Thyroid gland (tissue), 4 donors: ENCODE results near the gene SHROOM3.

Source experiments
- CTCF ChIP-seq, 6 experiments: fragments of 200-600 bp in 3 of 6; fragments of 450-650 bp in 3 of 6; sonication (generic) in 3 of 6; IDR thresholded peaks; one replicate each; pipeline ENCODE4 v1.5.1; 2016 to 2019; ENCODE audit warnings: antibody characterized with exemption in 6 of 6, mild to moderate bottlenecking in 2 of 6, inconsistent platforms in 1 of 6, moderate library complexity in 1 of 6
- POLR2A ChIP-seq, 2 donors: fragments of 450-650 bp; IDR thresholded peaks; one replicate each; pipeline ENCODE4 v1.6.1; 2017; ENCODE audit warnings: antibody characterized with exemption in 2 of 2, mild to moderate bottlenecking in 2 of 2, moderate library complexity in 1 of 2

GRCh38 chr4:76691807-76692582, 257.0 kb downstream of the SHROOM3 start:
- TF ChIP-seq CTCF (IDR thresholded peaks at IDR 0.05) (no peak), POLR2A (IDR thresholded peaks at IDR 0.05) (no peak)
